HG03432 (cell line): ENCODE measurements around the gene HTR7.
"Not testable (repeated sequence)": the region's sequence is repeated elsewhere in the genome, so short reads cannot be mapped to it uniquely, and the experiment has no call there.

ENCODE experiments used
- ATAC-seq: cut with Tn5 transposase; IDR thresholded peaks from one replicate; pipeline ENCODE4 v1.9.1; 2021; ENCODE audit warnings: mild to moderate bottlenecking, moderate library complexity; ENCODE audit not compliant: unreplicated experiment

Gene HTR7

DNA sequence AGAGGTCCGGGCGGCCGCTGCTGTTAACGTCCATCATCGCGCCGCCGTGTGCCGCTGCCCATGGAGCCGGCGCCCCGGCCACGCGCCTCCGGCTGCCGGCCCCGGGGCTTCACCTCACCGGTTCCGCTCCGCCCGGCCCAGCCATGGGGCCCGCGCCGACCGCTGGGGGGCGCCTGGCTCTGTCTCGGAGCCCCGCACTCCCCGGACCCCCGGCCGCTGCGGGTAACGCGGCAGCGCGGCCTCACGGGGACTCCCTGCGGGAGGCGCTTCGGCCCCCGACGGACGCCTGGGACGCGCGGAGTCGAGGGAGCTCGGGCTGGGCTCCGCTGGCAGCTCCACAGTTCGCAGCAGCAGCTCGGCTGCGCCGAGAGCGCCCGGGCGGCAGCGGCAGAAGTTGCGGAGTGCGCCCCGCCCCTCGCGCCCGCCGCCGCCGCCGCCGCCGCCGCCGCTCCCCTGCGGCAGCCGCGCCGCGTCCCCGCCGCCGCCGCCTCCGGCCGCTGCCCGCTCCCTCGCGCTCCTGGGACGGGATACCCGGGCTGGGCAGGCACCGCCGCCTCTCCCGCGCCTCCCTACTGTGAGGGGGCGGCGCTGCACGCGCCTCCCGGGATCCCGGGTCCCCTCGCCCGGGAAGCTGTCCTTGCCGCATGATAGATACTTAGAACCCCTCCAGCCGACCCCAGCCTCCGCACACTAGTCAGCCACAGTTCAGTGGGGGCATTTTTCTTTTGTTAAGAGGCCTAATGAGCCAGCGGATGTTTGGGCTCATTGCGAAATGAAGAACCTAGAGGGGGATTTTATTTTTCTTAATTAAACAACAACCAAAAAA is at the start of gene HTR7:
Gene HTR7, minus strand, starts transcription at position 405 of the 826 bp plus-strand sequence. Its CDS starts 368 bp downstream, at position 37.
- peak; percentile 81 for ATAC-seq

DNA sequence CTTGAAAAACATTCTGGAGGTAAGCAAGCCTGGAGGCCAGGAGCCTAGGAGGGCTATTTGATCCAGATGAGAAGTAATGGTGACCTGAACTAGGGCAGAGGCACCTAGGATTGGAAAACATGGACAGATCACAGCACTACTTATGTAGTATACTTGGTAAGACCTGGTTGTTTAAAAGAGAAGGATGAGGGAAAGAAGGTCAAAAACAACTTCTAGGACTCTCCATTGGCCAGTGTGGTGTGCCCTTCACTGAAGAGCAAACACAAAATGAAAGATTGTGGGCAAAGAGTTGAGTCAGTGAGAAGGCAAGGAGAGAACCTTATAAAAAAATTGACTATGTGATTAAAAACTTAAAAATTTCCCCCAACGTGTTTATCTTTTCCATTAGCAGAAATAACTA is 48.8 kb upstream of the HTR7 start:
- no peak for ATAC-seq

DNA sequence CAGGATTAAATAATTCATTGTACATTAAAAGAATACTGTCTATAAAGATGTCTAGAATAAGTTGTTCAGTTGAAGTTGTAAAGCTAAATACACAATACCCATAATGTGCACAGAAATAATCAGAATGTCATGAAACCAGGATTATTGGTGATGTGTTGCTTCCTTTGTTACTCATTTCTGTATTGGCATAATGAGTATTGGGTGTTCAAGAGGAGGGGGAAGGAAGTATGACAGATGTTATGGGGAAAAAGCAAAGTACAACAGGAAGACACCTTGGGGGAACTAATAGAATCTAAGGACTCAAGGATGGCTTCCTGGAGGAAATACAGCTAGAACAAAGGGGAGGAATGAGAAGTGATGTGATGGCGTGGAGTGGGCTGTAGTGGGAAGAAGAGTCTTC is 48.1 kb upstream of the HTR7 start:
- ATAC-seq: peak; percentile 84

GRCh38 chr10:90896916-90897315 is 39.1 kb upstream of the HTR7 start:
- ATAC-seq: not testable (repeated sequence)

DNA sequence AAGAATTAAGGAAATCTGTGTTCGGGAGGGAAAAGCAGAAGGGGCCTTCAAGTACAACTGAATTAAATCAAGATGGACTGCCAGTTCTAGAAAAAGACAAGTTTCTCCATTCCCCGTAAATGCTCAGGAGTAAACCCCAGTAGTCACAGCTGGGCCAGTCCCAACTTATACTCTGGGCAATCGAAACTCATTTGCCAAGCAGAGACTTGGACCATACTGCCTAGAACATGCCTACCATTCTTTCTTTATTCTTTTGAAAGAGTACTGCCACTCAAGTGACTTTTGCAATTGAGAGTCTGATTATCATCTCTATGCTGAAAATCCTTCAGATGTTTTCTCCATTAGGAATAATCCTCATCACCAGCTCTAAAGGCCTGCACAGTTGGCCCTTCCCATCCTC is 35.4 kb upstream of the HTR7 start:
- ATAC-seq: no peak

DNA sequence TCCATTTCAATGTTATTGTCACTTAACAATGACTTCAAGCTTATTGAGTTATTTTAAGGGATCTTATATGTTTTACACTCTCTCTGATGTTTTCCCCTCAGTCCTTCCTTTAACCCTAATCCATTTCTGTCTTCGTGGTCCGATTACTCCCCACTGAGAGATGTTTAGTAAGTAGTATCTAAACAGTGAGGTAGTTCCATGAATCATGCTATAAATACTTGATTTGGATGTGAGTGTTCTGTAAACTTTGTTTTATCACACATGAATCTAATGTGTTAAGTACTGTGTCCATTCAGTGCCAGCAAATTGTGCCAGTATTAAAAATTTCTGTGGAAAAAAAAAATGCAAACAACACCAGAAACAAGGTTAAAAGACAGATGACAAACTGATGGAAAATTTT is 32.5 kb upstream of the HTR7 start:
- ATAC-seq: no peak

DNA sequence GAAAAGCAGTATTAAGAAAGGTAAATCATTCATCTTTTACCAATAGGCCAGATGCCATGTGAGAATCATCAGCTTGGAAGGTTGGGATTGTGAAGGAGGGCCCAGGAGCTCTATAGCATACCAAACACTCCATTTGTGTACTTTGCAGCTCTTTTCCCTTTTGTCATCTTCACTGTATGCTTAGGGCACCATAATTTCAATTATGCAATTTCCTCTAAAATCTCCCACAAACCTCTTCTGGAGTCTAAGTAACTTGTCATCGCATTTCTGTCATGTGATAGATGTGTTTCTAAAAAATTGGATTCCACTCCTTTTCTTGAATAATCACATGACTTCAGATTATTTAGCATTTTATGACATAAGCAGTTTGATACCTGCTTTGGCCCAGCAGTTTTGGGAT is 31.8 kb upstream of the HTR7 start:
- ATAC-seq: no peak

DNA sequence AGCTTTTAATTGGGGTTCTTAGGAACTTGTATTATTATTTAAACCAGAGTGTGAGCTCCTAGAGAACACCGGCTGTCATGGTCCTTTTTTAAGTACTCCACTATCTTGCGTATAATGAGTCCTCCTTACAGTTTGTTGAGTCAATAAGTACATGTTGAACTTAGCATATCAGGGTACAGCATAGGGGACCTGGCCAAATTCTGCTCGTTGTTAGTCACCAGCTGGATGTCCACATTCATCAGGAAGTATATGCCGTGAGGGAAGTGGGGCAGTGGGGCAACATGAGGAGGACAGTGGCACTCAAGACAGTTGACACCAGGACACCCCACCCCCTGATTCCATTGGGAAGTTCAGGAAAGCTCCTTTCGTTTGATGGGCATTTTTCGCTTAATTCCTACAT is 30.5 kb upstream of the HTR7 start:
- ATAC-seq: no peak

GRCh38 chr10:90887555-90887954 is 29.7 kb upstream of the HTR7 start:
- ATAC-seq: no peak

GRCh38 chr10:90885176-90885575 is 27.3 kb upstream of the HTR7 start:
- no peak for ATAC-seq

DNA sequence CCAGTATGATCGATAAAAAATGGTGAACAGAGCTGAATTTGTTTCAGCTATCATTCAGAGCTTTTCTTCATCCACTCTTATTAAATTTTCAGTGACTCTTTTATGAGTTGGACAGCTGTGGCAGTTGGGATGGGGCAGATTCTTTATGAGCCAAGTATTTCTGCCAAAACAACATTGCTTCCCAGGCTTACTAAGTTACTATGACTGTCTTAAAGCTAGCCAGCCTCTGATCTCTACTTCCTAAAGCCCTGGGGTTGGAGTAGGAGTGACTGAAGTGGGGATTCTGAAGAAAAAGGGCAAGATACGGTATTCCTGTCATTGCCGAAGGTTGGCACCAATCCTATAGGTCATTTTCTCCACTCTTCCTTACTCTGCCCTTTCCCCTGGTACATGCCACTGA is 26.6 kb upstream of the HTR7 start:
- ATAC-seq: no peak

- ATAC-seq: not testable (repeated sequence)
Measured at GRCh38 chr10:90880059-90880719, 22.4 kb upstream of the HTR7 start.

DNA sequence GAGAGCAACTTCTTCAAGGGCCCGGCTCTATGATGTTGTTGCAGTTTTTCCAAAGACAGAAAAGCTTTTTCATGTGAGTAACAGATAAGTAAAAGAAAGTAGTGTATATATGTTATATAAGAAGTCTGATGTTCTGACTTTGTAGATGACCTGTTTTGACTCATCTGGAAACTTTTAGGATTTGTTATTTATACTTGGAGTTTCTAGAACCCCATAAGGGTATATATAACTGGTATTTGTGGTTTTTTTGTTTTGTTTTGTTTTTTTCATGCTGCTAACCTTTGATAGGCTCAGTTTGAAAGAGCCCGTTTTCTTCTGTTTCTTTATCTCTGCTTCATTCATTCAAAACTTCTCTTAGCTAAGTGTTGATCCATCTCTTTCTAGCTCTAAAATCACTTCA is 21.2 kb upstream of the HTR7 start:
- no peak for ATAC-seq

DNA sequence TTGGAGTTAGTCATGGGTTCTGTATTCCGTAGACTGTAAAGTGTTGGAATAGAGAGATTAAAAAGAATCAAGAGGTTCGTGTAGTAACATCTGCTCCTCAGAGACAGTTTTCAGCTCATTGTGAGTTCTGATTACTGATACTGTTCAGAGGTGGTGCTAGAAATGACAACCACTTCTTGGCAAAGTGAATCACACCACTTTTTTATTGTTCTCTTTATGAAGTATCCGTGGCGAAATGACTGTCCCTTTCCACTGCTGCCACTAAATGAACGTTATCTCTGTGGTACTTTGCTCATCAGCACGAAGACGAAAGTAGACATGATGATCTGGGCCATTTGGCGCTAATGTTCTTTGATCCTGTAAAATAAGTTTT is 14.8 kb upstream of the HTR7 start:
- no peak for ATAC-seq

GRCh38 chr10:90871766-90872647 is 14.2 kb upstream of the HTR7 start, which contains the start of gene RPP30:
Gene RPP30, plus strand, starts transcription at chr10:90871974. Its CDS starts 13 bp downstream, at chr10:90871987.
- ATAC-seq: peak; percentile 100

DNA sequence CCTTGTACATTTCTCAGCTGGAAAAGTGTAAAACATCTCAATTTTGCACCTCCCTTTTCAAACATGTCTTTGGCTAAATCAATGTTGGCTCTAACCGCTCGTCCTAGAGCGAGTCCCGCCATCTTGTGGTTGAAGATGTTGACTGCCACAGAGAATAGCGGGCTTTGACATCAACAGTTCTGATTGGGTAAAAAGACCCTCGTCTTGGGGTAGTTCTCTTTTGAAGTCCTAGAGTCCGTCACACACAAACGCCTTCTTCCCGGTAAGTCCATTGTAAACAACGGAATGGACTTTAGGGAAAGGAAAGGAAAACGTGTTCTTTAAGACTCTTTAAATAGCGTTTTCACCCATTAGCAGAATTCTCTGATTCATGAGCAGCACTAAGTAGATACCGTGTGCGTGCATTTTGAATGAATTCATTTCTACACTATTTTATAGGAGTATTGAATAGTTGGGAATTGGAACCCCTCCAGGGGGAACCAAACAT is 13.5 kb upstream of the HTR7 start:
- peak; percentile 53 for ATAC-seq

GRCh38 chr10:90866050-90866598 is 8.3 kb upstream of the HTR7 start:
- no peak for ATAC-seq

GRCh38 chr10:90865401-90865800 is 7.6 kb upstream of the HTR7 start:
- no peak for ATAC-seq

- ATAC-seq: no peak
Measured at GRCh38 chr10:90862908-90863514, 5.2 kb upstream of the HTR7 start.

- no peak for ATAC-seq
Measured at GRCh38 chr10:90860790-90861189, 3.0 kb upstream of the HTR7 start.
